Colonic mucosa (tissue), 4 donors: ENCODE data around the gene KANK2. TPM values are rescaled to one million over a fixed set of nuclear protein-coding genes. Genes with fewer than 3 reads are reported as not detected.
A peak's percentile ranks its signal among the peaks of the same experiment; 100 is the strongest.
"Not testable (repeated sequence)": the region's sequence is repeated elsewhere in the genome, so short reads cannot be mapped to it uniquely, and the experiment has no call there.

Experiments
- DNase-seq: peaks from one replicate; pipeline ENCODE4 v3.0.0-alpha.2; 2020
- H3K27ac ChIP-seq: fragments of 200-600 bp; one replicate; pipeline ENCODE4 v1.8.0; 2021
- H3K27me3 ChIP-seq: fragments of 200-600 bp; one replicate; pipeline ENCODE4 v1.8.0; 2021
- H3K36me3 ChIP-seq: fragments of 200-600 bp; one replicate; pipeline ENCODE4 v1.8.0; 2021
- H3K4me1 ChIP-seq: fragments of 200-600 bp; one replicate; pipeline ENCODE4 v1.8.0; 2021; ENCODE audit warnings: mild to moderate bottlenecking
- H3K4me3 ChIP-seq: fragments of 200-600 bp; one replicate; pipeline ENCODE4 v1.8.0; 2021
- H3K9ac ChIP-seq, 2 donors: one replicate each; pipeline ENCODE4 v1.7.0; 2013; ENCODE audit warnings: control low read depth in 2 of 2, low read depth in 2 of 2, low read length in 2 of 2
- H3K9me3 ChIP-seq: fragments of 200-600 bp; one replicate; pipeline ENCODE4 v1.8.0; 2021
- intact Hi-C: fragments of 100-400 bp; cut with DNase I; formaldehyde crosslinking; loops from one replicate; pipeline ENCODE4 v1.14.1; 2022
- total RNA-seq, 2 donors: library from RNA; stranded (reverse); fragmentation: NEBNext Ultra II Directional in 1 of 2; extraction: Animal tissue kit (Norgen Biotek cat#: 25700) in 1 of 2; gene quantifications; one replicate each; pipeline ENCODE4 v1.2.1, GENCODE V29; 2021
- TF ChIP-seq, protein P1 (sequence below): fragments of 200-600 bp; IDR thresholded peaks from one replicate; pipeline ENCODE4 v1.8.0; 2022; ENCODE audit warnings: antibody characterized with exemption, mild to moderate bottlenecking
- donor health status: healthy.
- donor health status: DM: no; HTN: no; CAD: no.
- donor health status: DM: no; HTN: no; CAD: no.

Gene KANK2
- total RNA-seq, 2 donors from 2014 or later: 44.1 to 87.8 TPM

DNA sequence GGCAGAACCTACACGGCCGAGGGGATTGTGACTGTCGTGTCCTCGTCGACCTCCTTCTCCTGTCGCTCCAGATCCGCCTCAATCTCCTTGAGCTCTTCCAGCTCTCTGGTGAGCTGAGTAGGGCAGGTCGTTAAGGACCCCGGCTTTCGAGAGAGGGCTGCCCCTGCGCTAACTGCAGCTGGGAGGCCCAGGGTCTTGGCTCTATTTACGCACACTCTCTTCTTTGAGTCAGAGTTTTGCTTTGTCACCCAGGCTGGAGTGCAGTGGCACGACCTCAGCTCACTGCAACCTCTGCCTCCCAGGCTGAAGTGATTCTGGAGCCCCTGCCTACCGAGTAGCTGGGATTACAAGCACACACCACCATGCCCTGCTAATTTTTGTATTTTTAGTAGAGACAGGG is 49.3 kb downstream of the KANK2 start:
- H3K4me1 ChIP-seq: no peaks in the 10 kb centered on the region
- H3K9ac ChIP-seq: no peak overlapping the region
- H3K36me3 ChIP-seq: no peaks in the 10 kb centered on the region
- H3K27me3 ChIP-seq: no peaks in the 10 kb centered on the region
- intact Hi-C loops: no loop called here
- H3K27ac ChIP-seq: no peak overlapping the region
- H3K9me3 ChIP-seq: no peaks in the 10 kb centered on the region
- DNase-seq: no peak
- TF ChIP-seq, protein P1, sequence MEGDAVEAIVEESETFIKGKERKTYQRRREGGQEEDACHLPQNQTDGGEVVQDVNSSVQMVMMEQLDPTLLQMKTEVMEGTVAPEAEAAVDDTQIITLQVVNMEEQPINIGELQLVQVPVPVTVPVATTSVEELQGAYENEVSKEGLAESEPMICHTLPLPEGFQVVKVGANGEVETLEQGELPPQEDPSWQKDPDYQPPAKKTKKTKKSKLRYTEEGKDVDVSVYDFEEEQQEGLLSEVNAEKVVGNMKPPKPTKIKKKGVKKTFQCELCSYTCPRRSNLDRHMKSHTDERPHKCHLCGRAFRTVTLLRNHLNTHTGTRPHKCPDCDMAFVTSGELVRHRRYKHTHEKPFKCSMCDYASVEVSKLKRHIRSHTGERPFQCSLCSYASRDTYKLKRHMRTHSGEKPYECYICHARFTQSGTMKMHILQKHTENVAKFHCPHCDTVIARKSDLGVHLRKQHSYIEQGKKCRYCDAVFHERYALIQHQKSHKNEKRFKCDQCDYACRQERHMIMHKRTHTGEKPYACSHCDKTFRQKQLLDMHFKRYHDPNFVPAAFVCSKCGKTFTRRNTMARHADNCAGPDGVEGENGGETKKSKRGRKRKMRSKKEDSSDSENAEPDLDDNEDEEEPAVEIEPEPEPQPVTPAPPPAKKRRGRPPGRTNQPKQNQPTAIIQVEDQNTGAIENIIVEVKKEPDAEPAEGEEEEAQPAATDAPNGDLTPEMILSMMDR: no peak
- H3K4me3 ChIP-seq: no peak overlapping the region

DNA sequence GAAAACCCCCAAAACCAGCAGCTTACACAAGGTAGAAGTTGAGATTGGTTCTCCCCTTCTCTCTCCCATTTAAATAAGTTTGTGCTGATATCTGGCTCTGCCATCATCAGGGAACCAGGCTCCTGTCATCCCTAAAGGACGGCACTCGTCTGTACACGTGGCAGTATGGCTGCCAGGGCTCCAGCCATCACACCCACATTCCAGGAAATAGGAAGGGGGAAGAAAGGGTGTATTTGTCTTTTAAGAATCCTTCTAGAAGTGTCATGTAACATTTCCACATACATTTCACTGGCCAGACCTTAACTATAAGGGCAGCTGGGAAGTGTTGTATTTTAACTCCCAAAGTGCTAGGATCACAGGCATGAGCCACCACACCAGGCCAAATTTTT is 51.8 kb downstream of the KANK2 start:
- no peak overlapping the region for H3K9ac ChIP-seq
- DNase-seq: no peak
- no peaks in the 10 kb centered on the region for H3K4me1 ChIP-seq
- H3K4me3 ChIP-seq: no peak overlapping the region
- intact Hi-C loops: no loop called here
- H3K36me3 ChIP-seq: no peaks in the 10 kb centered on the region
- H3K9me3 ChIP-seq: no peaks in the 10 kb centered on the region
- TF ChIP-seq, protein P1: no peak
- H3K27me3 ChIP-seq: no peaks in the 10 kb centered on the region
- no peak overlapping the region for H3K27ac ChIP-seq

DNA sequence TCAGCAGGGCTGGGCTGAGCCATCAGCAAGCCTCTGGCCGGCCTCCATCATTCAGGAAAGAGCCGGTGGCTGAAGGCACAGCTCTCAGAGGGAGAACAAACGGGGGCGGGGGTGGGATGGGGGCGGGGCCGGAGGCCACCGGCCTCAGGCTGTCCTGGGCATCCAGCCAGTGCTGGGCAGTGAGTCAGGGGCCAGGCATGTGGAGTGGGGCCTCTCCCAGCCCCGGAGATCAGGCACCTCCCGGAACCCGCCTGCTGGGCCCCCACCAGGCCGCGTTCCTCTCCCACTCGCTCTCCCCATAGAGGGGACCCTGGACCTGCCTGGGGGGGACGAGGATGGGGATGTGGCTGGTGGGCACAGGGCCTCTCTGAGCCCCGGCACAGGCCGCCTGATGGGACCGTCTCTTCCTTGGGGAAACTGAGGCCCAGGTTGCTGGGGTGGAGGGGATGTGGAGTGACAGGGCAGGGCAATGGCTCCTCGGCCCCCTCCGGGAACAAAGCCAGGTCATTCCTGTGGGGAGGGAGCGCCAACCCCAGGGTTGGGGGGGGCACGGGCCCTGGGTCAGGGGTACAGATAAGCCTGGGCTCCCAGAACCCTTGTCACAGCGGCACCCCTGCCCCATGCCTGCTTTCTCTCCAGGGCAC is 54.7 kb downstream of the KANK2 start:
- H3K9ac ChIP-seq: peak overlapping the region; percentile 30 to 38
- DNase-seq: peak; percentile 74
- H3K4me3 ChIP-seq: no peak overlapping the region
- no peaks in the 10 kb centered on the region for H3K36me3 ChIP-seq
- intact Hi-C loops: no loop called here
- TF ChIP-seq, protein P1: no peak
- no peaks in the 10 kb centered on the region for H3K27me3 ChIP-seq
- peaks cover 4% of the 10 kb centered on the region for H3K4me1 ChIP-seq
- peak overlapping the region; percentile 61 for H3K27ac ChIP-seq
- H3K9me3 ChIP-seq: no peaks in the 10 kb centered on the region

DNA sequence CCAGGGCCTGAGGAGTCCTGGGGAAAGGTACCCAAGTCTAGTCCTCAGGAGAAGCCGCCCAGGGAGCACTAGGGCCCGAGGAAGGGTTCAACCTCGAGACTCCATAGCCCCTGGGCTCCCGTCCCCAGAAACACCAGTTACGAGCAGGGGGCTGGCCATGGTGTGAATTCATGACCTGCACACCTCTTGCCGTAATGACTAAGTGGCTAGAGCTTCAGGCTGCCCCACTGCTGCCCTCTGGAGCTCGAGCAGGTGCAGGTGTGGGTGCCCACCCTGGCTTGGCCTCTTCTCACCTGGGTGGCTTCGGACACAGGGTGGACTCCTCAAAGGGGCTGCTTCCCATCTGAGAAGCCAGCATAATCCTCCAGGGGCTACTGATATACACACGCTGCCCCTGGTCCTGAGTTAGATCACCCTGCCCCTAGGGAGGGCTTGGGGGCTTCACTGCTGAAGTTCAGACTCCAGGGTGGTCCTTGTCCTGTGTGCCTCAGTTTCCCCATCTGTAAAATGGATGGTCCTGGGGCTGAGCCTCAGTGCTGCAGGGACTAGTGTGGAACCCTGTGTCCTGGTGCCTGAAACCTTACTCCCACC is 55.3 kb downstream of the KANK2 start:
- Histone ChIP-seq H3K36me3 (no peaks in the 10 kb centered on the region), H3K4me3 (no peak overlapping the region), H3K27ac (peak overlapping the region; percentile 40), H3K4me1 (peaks cover 9% of the 10 kb centered on the region), H3K27me3 (no peaks in the 10 kb centered on the region), H3K9me3 (no peaks in the 10 kb centered on the region), H3K9ac (peak overlapping the region in 1 of 2 donors; percentile 4)
- no peak for DNase-seq
- TF ChIP-seq, protein P1: no peak
- intact Hi-C loops: no loop called here

DNA sequence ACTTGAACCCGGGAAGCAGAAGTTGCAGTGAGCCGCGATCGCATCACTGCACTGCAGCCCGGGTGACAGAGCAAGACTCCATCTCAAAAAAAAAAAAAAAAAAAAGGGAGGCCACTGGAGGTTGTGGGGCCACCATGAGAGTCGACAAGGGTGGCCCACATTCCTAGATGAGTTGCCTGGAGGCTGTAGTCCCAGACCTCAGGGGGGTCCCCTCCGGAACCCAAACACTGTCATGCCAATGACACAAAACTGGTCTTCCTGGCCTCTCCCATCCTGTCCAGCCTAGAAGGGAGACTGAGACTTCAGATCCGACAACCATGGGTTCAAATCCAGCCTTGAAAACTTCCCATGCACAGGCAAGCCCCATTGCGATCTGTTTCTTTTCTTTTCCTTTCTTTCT is 56.4 kb downstream of the KANK2 start:
- Histone ChIP-seq H3K27me3 (no peaks in the 10 kb centered on the region), H3K4me3 (no peak overlapping the region), H3K27ac (no peak overlapping the region), H3K9ac (no peak overlapping the region), H3K4me1 (peaks cover 9% of the 10 kb centered on the region), H3K9me3 (no peaks in the 10 kb centered on the region), H3K36me3 (no peaks in the 10 kb centered on the region)
- TF ChIP-seq, protein P1: no peak
- DNase-seq: no peak
- intact Hi-C loops: no loop called here

DNA sequence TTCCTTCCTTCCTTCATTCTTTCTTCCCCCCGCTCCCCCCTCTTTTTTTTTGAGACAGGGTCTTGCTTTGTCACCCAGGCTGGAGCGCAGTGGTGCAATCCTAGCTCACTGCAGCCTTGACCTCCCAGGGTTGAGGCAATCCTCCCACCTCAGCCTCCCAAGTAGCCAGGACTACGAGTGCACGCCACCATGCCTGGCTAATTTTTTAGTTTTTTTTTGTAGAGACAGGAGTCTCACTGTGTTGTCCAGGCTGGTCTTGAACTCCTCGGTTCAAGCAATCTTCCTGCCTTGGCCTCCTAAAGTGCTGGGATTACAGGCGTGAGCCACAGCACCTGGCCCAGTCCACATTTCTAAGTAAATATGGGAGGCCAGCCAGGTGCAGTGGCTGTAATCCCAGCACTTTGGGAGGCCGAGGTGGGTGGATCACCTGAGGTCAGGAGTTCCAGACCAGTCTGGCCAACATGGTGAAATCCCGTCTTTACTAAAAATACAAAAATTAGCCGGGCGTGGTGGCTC is 57.3 kb downstream of the KANK2 start:
- DNase-seq, H3K36me3 ChIP-seq, intact Hi-C loops, H3K27me3 ChIP-seq, H3K9me3 ChIP-seq, H3K9ac ChIP-seq, H3K4me1 ChIP-seq, H3K4me3 ChIP-seq: not testable (repeated sequence)
- peak overlapping the region; percentile 68 for H3K27ac ChIP-seq
